K562 (cell line): ENCODE results near the gene ATF6B. TPM values are rescaled to one million over a fixed set of nuclear protein-coding genes. Genes with fewer than 3 reads are reported as not detected.

Source experiments
- FOSL1 ChIP-seq: fragments of 200-800 bp; sonication (Bioruptor generic); conservative IDR thresholded peaks from 2 replicates; pipeline ENCODE4 v1.6.1; 2016; ENCODE audit warnings: missing genetic modification characterization, missing compliant biosample characterization
- FOXJ2 ChIP-seq: fragments of 200-800 bp; sonication (Bioruptor generic); IDR thresholded peaks from 2 replicates; pipeline ENCODE4 v1.6.1; 2016; ENCODE audit warnings: missing genetic modification characterization, missing compliant biosample characterization
- FOXP1 ChIP-seq: sonication (generic); formaldehyde crosslinking; IDR thresholded peaks from 2 replicates; pipeline ENCODE4 v1.8.0; 2022; ENCODE audit warnings: mild to moderate bottlenecking, missing genetic modification reagents
- HMBOX1 ChIP-seq: sonication (generic); IDR thresholded peaks from 2 replicates; pipeline ENCODE4 v1.6.1; 2016
- KDM4B ChIP-seq, 2 experiments: fragments of 450-650 bp in 1 of 2; sonication (generic) in 1 of 2; IDR thresholded peaks; 2 replicates each; pipeline ENCODE4 v1.6.1; 2016 to 2017; ENCODE audit warnings: borderline replicate concordance in 2 of 2, antibody characterized with exemption in 1 of 2, low read depth in 1 of 2, mild to moderate bottlenecking in 1 of 2
- MECOM ChIP-seq: fragments of 250-450 bp; sonication (Bioruptor Pico); IDR thresholded peaks from 2 replicates; pipeline ENCODE4 v1.8.0; 2022; ENCODE audit warnings: inconsistent platforms
- MED1 ChIP-seq: sonication (generic); formaldehyde crosslinking; IDR thresholded peaks from 2 replicates; pipeline ENCODE4 v1.8.1; 2023; ENCODE audit warnings: missing genetic modification reagents, borderline replicate concordance
- NEUROD1 ChIP-seq: fragments of 150-350 bp; IDR thresholded peaks from 2 replicates; pipeline ENCODE4 v1.6.1; 2014; ENCODE audit warnings: borderline replicate concordance, low read length, low read depth; ENCODE audit not compliant: partially characterized antibody
- PTBP1 ChIP-seq: fragments of 200-400 bp; formaldehyde crosslinking; IDR thresholded peaks from 2 replicates; pipeline ENCODE4 v1.6.1; 2017; ENCODE audit warnings: low read depth, low read length
- RBM34 ChIP-seq: fragments of 200-400 bp; formaldehyde crosslinking; IDR thresholded peaks from 2 replicates; pipeline ENCODE4 v1.6.1; 2018; ENCODE audit warnings: low read length, borderline replicate concordance; ENCODE audit not compliant: insufficient read depth
- SIN3A ChIP-seq, 2 experiments: fragments of 150-350 bp in 1 of 2; IDR thresholded peaks; 2 replicates each; pipeline ENCODE4 v1.6.1; 2011 to 2016; ENCODE audit warnings: borderline replicate concordance in 2 of 2, low read depth in 2 of 2, low read length in 2 of 2, mild to moderate bottlenecking in 2 of 2, moderate library complexity in 2 of 2; ENCODE audit not compliant: control insufficient read depth in 1 of 2
- SMAD1 ChIP-seq: fragments of 150-350 bp; IDR thresholded peaks from 2 replicates; pipeline ENCODE4 v1.6.1; 2014; ENCODE audit warnings: low read length, low read depth; ENCODE audit not compliant: partially characterized antibody
- SPI1 ChIP-seq: IDR thresholded peaks from 2 replicates; pipeline ENCODE4 v1.6.1; 2011; ENCODE audit warnings: low read depth, low read length, control low read depth, borderline replicate concordance
- TAF15 ChIP-seq: fragments of 200-400 bp; formaldehyde crosslinking; IDR thresholded peaks from 2 replicates; pipeline ENCODE4 v1.6.1; 2017; ENCODE audit warnings: mild to moderate bottlenecking, low read depth, low read length, moderate library complexity
- ZNF24 ChIP-seq: fragments of 450-650 bp; IDR thresholded peaks from 2 replicates; pipeline ENCODE4 v1.6.1; 2016
- ZNF280A ChIP-seq: fragments of 450-650 bp; IDR thresholded peaks from 2 replicates; pipeline ENCODE4 v1.6.1; 2018; ENCODE audit warnings: mild to moderate bottlenecking, low read depth; ENCODE audit not compliant: partially characterized antibody
- ZNF311 ChIP-seq: fragments of 250-450 bp; sonication (Bioruptor Pico); IDR thresholded peaks from 2 replicates; pipeline ENCODE4 v1.4.0; 2020; ENCODE audit warnings: mild to moderate bottlenecking, moderate library complexity
- polyA plus RNA-seq, 8 experiments: library from polyadenylated mRNA; depleted of rRNA in 4 of 8; stranded (reverse) in 5 of 8; unstranded in 3 of 8; fragments of >200 nt; fragmentation: Nextera tagmentation in 2 of 8; fragmentation: Illumina TruSeq in 1 of 8; extraction: Ambion mirVana in 2 of 8; extraction: Trizol in 1 of 8; gene quantifications; 2 replicates each; pipeline versions ENCODE4 v1.2.1 to v1.2.3, GENCODE V29; 2011 to 2014; ENCODE audit warnings: inconsistent platforms in 1 of 8, missing spikeins in 1 of 8
- total RNA-seq, 7 experiments: library from RNA; depleted of rRNA in 6 of 7; stranded (reverse); fragments of >200 nt in 6 of 7; fragmentation: Illumina TruSeq in 2 of 7; extraction: Trizol in 2 of 7; gene quantifications; 2 replicates each; pipeline versions ENCODE4 v1.2.1 to v1.2.3, GENCODE V29; 2011 to 2021; ENCODE audit warnings: low replicate concordance in 1 of 7
- TF ChIP-seq, protein P1 (sequence below): fragments of 450-650 bp; IDR thresholded peaks from 2 replicates; pipeline ENCODE4 v1.6.1; 2016
- TF ChIP-seq, protein P2 (sequence below), 2 experiments: IDR thresholded peaks; 2 replicates each; pipeline ENCODE4 v1.6.1; 2011; ENCODE audit warnings: borderline replicate concordance in 1 of 2, control low read depth in 1 of 2, low read depth in 1 of 2, low read length in 1 of 2, mild to moderate bottlenecking in 1 of 2, mixed read lengths in 1 of 2, moderate library complexity in 1 of 2; ENCODE audit not compliant: insufficient read depth in 1 of 2, insufficient read length in 1 of 2, poor library complexity in 1 of 2, severe bottlenecking in 1 of 2; ENCODE audit errors: extremely low read depth in 1 of 2
- TF ChIP-seq, protein P3 (sequence below): fragments of 250-450 bp; sonication (Bioruptor Pico); IDR thresholded peaks from 2 replicates; pipeline ENCODE4 v1.4.0; 2020; ENCODE audit warnings: borderline replicate concordance

ATF6B gene
- total and polyA plus RNA-seq, 9 of the 15 experiments (the other 6 are each of a cell fraction or from before 2014, with no cell fraction given), result 20.7 to 131 (median 31.7) TPM

- TF ChIP-seq MED1 (CRISPR knock-in tag) (no peak), NEUROD1 (no peak), FOSL1 (tag) (no peak; the same call in 1 of the 2 replicates), ZNF280A (no peak), MECOM (no peak), FOXJ2 (tag) (0 out of 2 replicates have a peak, but pooled peaks have one; percentile 9), SPI1 (no peak), RBM34 (no peak), FOXP1 (CRISPR knock-in tag) (no peak), SIN3A (IDR thresholded peaks at IDR 0.05; ENCODE audit: borderline replicate concordance in 2 of 2, control insufficient read depth in 1 of 2, low read depth in 2 of 2, low read length in 2 of 2) (no peak), KDM4B (IDR thresholded peaks at IDR 0.05; ENCODE audit: borderline replicate concordance in 2 of 2, low read depth in 1 of 2) (no peak), SMAD1 (peak; percentile 30), PTBP1 (no peak), HMBOX1 (peak; percentile 46; the same call in 1 of the 2 replicates), ZNF24 (no peak), TAF15 (no peak), ZNF311 (CRISPR knock-in tag) (no peak)
- TF ChIP-seq, protein P1, sequence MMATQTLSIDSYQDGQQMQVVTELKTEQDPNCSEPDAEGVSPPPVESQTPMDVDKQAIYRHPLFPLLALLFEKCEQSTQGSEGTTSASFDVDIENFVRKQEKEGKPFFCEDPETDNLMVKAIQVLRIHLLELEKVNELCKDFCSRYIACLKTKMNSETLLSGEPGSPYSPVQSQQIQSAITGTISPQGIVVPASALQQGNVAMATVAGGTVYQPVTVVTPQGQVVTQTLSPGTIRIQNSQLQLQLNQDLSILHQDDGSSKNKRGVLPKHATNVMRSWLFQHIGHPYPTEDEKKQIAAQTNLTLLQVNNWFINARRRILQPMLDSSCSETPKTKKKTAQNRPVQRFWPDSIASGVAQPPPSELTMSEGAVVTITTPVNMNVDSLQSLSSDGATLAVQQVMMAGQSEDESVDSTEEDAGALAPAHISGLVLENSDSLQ, result no peak
- TF ChIP-seq, protein P2, sequence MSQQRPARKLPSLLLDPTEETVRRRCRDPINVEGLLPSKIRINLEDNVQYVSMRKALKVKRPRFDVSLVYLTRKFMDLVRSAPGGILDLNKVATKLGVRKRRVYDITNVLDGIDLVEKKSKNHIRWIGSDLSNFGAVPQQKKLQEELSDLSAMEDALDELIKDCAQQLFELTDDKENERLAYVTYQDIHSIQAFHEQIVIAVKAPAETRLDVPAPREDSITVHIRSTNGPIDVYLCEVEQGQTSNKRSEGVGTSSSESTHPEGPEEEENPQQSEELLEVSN (IDR thresholded peaks at IDR 0.05; ENCODE audit: borderline replicate concordance in 1 of 2, extremely low read depth in 1 of 2, insufficient read depth in 1 of 2, insufficient read length in 1 of 2, low read depth in 1 of 2, low read length in 1 of 2, poor library complexity in 1 of 2, severe bottlenecking in 1 of 2), result peak; percentile 7 to 53
- TF ChIP-seq, protein P3, sequence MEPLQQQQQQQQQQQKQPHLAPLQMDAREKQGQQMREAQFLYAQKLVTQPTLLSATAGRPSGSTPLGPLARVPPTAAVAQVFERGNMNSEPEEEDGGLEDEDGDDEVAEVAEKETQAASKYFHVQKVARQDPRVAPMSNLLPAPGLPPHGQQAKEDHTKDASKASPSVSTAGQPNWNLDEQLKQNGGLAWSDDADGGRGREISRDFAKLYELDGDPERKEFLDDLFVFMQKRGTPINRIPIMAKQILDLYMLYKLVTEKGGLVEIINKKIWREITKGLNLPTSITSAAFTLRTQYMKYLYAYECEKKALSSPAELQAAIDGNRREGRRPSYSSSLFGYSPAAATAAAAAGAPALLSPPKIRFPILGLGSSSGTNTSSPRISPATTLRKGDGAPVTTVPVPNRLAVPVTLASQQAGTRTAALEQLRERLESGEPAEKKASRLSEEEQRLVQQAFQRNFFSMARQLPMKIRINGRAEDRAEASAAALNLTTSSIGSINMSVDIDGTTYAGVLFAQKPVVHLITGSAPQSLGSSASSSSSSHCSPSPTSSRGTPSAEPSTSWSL (CRISPR knock-in tag), result no peak
These were observed 24.9 kb upstream of the ATF6B start (continued) for GRCh38 chr6:32152769-32153563.
